Liver (tissue), 9 donors: ENCODE results near the gene SYCP2. TPM values are rescaled to one million over a fixed set of nuclear protein-coding genes. Genes with fewer than 3 reads are reported as not detected.

Experiments
- DNase-seq: peaks from one replicate; pipeline ENCODE4 v3.0.0-alpha.2; 2017; ENCODE audit warnings: low spot score
- H3K27ac ChIP-seq, 2 donors: one replicate each; pipeline ENCODE4 v1.7.0; 2013; ENCODE audit warnings: inconsistent platforms in 2 of 2, low read length in 2 of 2, control low read depth in 1 of 2, low read depth in 1 of 2, mild to moderate bottlenecking in 1 of 2
- H3K27me3 ChIP-seq, 4 donors: one replicate each; pipeline versions ENCODE4 v1.6.1 to v1.7.0; 2013; ENCODE audit warnings: low read length in 3 of 4, inconsistent platforms in 1 of 4, mild to moderate bottlenecking in 1 of 4, moderate library complexity in 1 of 4; ENCODE audit not compliant: control insufficient read depth in 4 of 4, insufficient read depth in 4 of 4
- H3K36me3 ChIP-seq, 4 donors: one replicate each; pipeline versions ENCODE4 v1.6.1 to v1.7.0; 2013; ENCODE audit warnings: low read length in 3 of 4, mild to moderate bottlenecking in 3 of 4, low read depth in 1 of 4, moderate library complexity in 1 of 4; ENCODE audit not compliant: control insufficient read depth in 4 of 4, insufficient read depth in 3 of 4
- H3K4me1 ChIP-seq, 4 donors: one replicate each; pipeline versions ENCODE4 v1.6.1 to v1.7.0; 2013; ENCODE audit warnings: low read length in 3 of 4, mild to moderate bottlenecking in 3 of 4, moderate library complexity in 1 of 4; ENCODE audit not compliant: control insufficient read depth in 4 of 4, insufficient read depth in 4 of 4
- H3K4me3 ChIP-seq, 3 donors: one replicate each; pipeline versions ENCODE4 v1.6.1 to v1.7.0; 2013; ENCODE audit warnings: low read length in 3 of 3, control low read depth in 1 of 3, low read depth in 1 of 3, mild to moderate bottlenecking in 1 of 3
- H3K9ac ChIP-seq, 2 donors: one replicate each; pipeline ENCODE4 v1.7.0; 2013; ENCODE audit warnings: low read length in 2 of 2, mild to moderate bottlenecking in 2 of 2, moderate library complexity in 2 of 2, control low read depth in 1 of 2, low read depth in 1 of 2
- H3K9me3 ChIP-seq, 4 donors: one replicate each; pipeline versions ENCODE4 v1.6.1 to v1.7.0; 2013; ENCODE audit warnings: low read length in 3 of 4; ENCODE audit not compliant: control insufficient read depth in 4 of 4
- EGR1 ChIP-seq, 2 donors: IDR thresholded peaks; 2 replicates each; pipeline ENCODE4 v1.6.1; 2016 to 2018; ENCODE audit warnings: antibody characterized with exemption in 2 of 2, low read depth in 2 of 2
- FOXA1 ChIP-seq: IDR thresholded peaks from 2 replicates; pipeline ENCODE4 v1.6.1; 2016; ENCODE audit warnings: antibody characterized with exemption
- FOXA2 ChIP-seq: IDR thresholded peaks from 2 replicates; pipeline ENCODE4 v1.6.1; 2016; ENCODE audit warnings: antibody characterized with exemption
- GABPA ChIP-seq, 2 donors: IDR thresholded peaks in 1 of 2; conservative IDR thresholded peaks in 1 of 2; 2 replicates each; pipeline ENCODE4 v1.6.1; 2016; ENCODE audit warnings: antibody characterized with exemption in 2 of 2, mild to moderate bottlenecking in 1 of 2, moderate library complexity in 1 of 2
- HNF4G ChIP-seq: IDR thresholded peaks from 2 replicates; pipeline ENCODE4 v1.6.1; 2016; ENCODE audit warnings: antibody characterized with exemption
- JUND ChIP-seq, 2 donors: IDR thresholded peaks; 2 replicates each; pipeline ENCODE4 v1.6.1; 2016; ENCODE audit warnings: antibody characterized with exemption in 2 of 2
- MAX ChIP-seq: IDR thresholded peaks from 2 replicates; pipeline ENCODE4 v1.6.1; 2016; ENCODE audit warnings: antibody characterized with exemption
- NR2F2 ChIP-seq: IDR thresholded peaks from 2 replicates; pipeline ENCODE4 v1.6.1; 2016; ENCODE audit warnings: antibody characterized with exemption
- RAD21 ChIP-seq, 2 donors: IDR thresholded peaks; 2 replicates each; pipeline ENCODE4 v1.6.1; 2016; ENCODE audit warnings: antibody characterized with exemption in 2 of 2, mild to moderate bottlenecking in 2 of 2
- RXRA ChIP-seq, 2 donors: IDR thresholded peaks; 2 replicates each; pipeline ENCODE4 v1.6.1; 2017 to 2018; ENCODE audit warnings: antibody characterized with exemption in 2 of 2, mild to moderate bottlenecking in 1 of 2
- SP1 ChIP-seq: IDR thresholded peaks from 2 replicates; pipeline ENCODE4 v1.6.1; 2018; ENCODE audit warnings: antibody characterized with exemption, mild to moderate bottlenecking
- TAF1 ChIP-seq: conservative IDR thresholded peaks from 2 replicates; pipeline ENCODE4 v1.6.1; 2016; ENCODE audit warnings: antibody characterized with exemption, mild to moderate bottlenecking
- YY1 ChIP-seq: IDR thresholded peaks from 2 replicates; pipeline ENCODE4 v1.6.1; 2016; ENCODE audit warnings: antibody characterized with exemption, mild to moderate bottlenecking
- WGBS: extraction: QIAGEN DNeasy Blood & Tissue Kit; methylation state at CpG from one replicate; pipeline ENCODE4 v1.1.7; 2013; 5-methylcytosine and 5-hydroxymethylcytosine counted together
- polyA plus RNA-seq, 2 donors: library from polyadenylated mRNA; stranded (reverse) in 1 of 2; unstranded in 1 of 2; fragments of 200-250 nt in 1 of 2; fragments of >200 nt in 1 of 2; fragmentation: Nextera tagmentation in 1 of 2; extraction: Ambion mirVana in 1 of 2; gene quantifications; one replicate each; pipeline versions ENCODE4 v1.2.1 to v1.2.3, GENCODE V29; 2013 to 2015
- total RNA-seq, 2 donors: library from RNA; depleted of rRNA; stranded (reverse); fragments of >200 nt; gene quantifications; one replicate each; pipeline ENCODE4 v1.2.3, GENCODE V29; 2014
- TF ChIP-seq, protein P1 (sequence below): IDR thresholded peaks from 2 replicates; pipeline ENCODE4 v1.6.1; 2016; ENCODE audit warnings: antibody characterized with exemption, mild to moderate bottlenecking
- TF ChIP-seq, protein P2 (sequence below): IDR thresholded peaks from 2 replicates; pipeline ENCODE4 v1.6.1; 2016; ENCODE audit warnings: antibody characterized with exemption
- TF ChIP-seq, protein P3 (sequence below): IDR thresholded peaks from 2 replicates; pipeline ENCODE4 v1.6.1; 2016; ENCODE audit warnings: antibody characterized with exemption
- TF ChIP-seq, protein P4 (sequence below): fragments of 150-350 bp; IDR thresholded peaks from 2 replicates; pipeline ENCODE4 v1.5.1; 2017; ENCODE audit warnings: improper control_type of control experiment, low read depth, low read length; ENCODE audit not compliant: missing input control
- donor health status: healthy.
- donor health status: healthy.
- donor health status: healthy.
- donor health status: healthy.
- donor health status: healthy.

The SYCP2 gene
- total and polyA plus RNA-seq, 4 donors, result 0.07 to 0.84 (median 0.38) TPM

GRCh38 chr20:59962155-59962554, 28.7 kb upstream of the SYCP2 start:
- no peaks in the 10 kb centered on the region for H3K9me3 ChIP-seq
- TF ChIP-seq, protein P1, sequence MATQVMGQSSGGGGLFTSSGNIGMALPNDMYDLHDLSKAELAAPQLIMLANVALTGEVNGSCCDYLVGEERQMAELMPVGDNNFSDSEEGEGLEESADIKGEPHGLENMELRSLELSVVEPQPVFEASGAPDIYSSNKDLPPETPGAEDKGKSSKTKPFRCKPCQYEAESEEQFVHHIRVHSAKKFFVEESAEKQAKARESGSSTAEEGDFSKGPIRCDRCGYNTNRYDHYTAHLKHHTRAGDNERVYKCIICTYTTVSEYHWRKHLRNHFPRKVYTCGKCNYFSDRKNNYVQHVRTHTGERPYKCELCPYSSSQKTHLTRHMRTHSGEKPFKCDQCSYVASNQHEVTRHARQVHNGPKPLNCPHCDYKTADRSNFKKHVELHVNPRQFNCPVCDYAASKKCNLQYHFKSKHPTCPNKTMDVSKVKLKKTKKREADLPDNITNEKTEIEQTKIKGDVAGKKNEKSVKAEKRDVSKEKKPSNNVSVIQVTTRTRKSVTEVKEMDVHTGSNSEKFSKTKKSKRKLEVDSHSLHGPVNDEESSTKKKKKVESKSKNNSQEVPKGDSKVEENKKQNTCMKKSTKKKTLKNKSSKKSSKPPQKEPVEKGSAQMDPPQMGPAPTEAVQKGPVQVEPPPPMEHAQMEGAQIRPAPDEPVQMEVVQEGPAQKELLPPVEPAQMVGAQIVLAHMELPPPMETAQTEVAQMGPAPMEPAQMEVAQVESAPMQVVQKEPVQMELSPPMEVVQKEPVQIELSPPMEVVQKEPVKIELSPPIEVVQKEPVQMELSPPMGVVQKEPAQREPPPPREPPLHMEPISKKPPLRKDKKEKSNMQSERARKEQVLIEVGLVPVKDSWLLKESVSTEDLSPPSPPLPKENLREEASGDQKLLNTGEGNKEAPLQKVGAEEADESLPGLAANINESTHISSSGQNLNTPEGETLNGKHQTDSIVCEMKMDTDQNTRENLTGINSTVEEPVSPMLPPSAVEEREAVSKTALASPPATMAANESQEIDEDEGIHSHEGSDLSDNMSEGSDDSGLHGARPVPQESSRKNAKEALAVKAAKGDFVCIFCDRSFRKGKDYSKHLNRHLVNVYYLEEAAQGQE, result no peak
- TF ChIP-seq, protein P2, sequence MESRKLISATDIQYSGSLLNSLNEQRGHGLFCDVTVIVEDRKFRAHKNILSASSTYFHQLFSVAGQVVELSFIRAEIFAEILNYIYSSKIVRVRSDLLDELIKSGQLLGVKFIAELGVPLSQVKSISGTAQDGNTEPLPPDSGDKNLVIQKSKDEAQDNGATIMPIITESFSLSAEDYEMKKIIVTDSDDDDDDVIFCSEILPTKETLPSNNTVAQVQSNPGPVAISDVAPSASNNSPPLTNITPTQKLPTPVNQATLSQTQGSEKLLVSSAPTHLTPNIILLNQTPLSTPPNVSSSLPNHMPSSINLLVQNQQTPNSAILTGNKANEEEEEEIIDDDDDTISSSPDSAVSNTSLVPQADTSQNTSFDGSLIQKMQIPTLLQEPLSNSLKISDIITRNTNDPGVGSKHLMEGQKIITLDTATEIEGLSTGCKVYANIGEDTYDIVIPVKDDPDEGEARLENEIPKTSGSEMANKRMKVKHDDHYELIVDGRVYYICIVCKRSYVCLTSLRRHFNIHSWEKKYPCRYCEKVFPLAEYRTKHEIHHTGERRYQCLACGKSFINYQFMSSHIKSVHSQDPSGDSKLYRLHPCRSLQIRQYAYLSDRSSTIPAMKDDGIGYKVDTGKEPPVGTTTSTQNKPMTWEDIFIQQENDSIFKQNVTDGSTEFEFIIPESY, result no peak
- TF ChIP-seq, protein P3, sequence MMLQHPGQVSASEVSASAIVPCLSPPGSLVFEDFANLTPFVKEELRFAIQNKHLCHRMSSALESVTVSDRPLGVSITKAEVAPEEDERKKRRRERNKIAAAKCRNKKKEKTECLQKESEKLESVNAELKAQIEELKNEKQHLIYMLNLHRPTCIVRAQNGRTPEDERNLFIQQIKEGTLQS, result no peak
- TF ChIP-seq SP1 (no peak), MAX (no peak)
- no peak overlapping the region for H3K4me3 ChIP-seq
- H3K27me3 ChIP-seq, result peaks cover 2 to 22% (median 12%) of the 10 kb centered on the region in 4 donors
- H3K27ac ChIP-seq, result no peak overlapping the region
- peaks cover 0 to 3% (median 1%) of the 10 kb centered on the region in 4 donors for H3K4me1 ChIP-seq
- DNase-seq, result no peak
- 92% methylated on average over 6 of the region's 6 CpGs for WGBS
- no peaks in the 10 kb centered on the region for H3K36me3 ChIP-seq
- H3K9ac ChIP-seq, result no peak overlapping the region

- Histone ChIP-seq H3K4me3 (no peak overlapping the region), H3K9me3 (no peaks in the 10 kb centered on the region), H3K27me3 (peaks cover under 1 to 22% (median 10%) of the 10 kb centered on the region in 4 donors), H3K27ac (no peak overlapping the region), H3K9ac (no peak overlapping the region), H3K4me1 (peaks cover 0 to 3% (median 1%) of the 10 kb centered on the region in 4 donors), H3K36me3 (no peaks in the 10 kb centered on the region)
- WGBS, result 87% methylated on average over 2 of the region's 2 CpGs
- TF ChIP-seq FOXA1 (no peak), RAD21 (IDR thresholded peaks at IDR 0.05) (no peak), EGR1 (IDR thresholded peaks at IDR 0.05; ENCODE audit: low read depth in 2 of 2) (no peak), FOXA2 (no peak), NR2F2 (no peak), SP1 (no peak), GABPA (IDR thresholded peaks at IDR 0.05 in 1 of 2, conservative IDR thresholded peaks at IDR 0.05 in 1 of 2) (no peak), MAX (no peak), JUND (IDR thresholded peaks at IDR 0.05) (no peak), HNF4G (no peak), RXRA (IDR thresholded peaks at IDR 0.05) (no peak), YY1 (no peak), TAF1 (no peak)
- TF ChIP-seq, protein P1, result no peak
- TF ChIP-seq, protein P4, sequence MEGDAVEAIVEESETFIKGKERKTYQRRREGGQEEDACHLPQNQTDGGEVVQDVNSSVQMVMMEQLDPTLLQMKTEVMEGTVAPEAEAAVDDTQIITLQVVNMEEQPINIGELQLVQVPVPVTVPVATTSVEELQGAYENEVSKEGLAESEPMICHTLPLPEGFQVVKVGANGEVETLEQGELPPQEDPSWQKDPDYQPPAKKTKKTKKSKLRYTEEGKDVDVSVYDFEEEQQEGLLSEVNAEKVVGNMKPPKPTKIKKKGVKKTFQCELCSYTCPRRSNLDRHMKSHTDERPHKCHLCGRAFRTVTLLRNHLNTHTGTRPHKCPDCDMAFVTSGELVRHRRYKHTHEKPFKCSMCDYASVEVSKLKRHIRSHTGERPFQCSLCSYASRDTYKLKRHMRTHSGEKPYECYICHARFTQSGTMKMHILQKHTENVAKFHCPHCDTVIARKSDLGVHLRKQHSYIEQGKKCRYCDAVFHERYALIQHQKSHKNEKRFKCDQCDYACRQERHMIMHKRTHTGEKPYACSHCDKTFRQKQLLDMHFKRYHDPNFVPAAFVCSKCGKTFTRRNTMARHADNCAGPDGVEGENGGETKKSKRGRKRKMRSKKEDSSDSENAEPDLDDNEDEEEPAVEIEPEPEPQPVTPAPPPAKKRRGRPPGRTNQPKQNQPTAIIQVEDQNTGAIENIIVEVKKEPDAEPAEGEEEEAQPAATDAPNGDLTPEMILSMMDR, result no peak
- TF ChIP-seq, protein P3, result no peak
- no peak for DNase-seq
These were observed 28.0 kb upstream of the SYCP2 start for GRCh38 chr20:59961423-59961822.
